ENCODE data around the gene SPIRE2. TPM values are rescaled to one million over a fixed set of nuclear protein-coding genes. Genes with fewer than 3 reads are reported as not detected.

SPIRE2 gene
- total and polyA plus RNA-seq, 9 of the 15 experiments (the other 6 are each of a cell fraction or from before 2014, with no cell fraction given): 0.70 to 7.5 (median 4.6) TPM

DNA sequence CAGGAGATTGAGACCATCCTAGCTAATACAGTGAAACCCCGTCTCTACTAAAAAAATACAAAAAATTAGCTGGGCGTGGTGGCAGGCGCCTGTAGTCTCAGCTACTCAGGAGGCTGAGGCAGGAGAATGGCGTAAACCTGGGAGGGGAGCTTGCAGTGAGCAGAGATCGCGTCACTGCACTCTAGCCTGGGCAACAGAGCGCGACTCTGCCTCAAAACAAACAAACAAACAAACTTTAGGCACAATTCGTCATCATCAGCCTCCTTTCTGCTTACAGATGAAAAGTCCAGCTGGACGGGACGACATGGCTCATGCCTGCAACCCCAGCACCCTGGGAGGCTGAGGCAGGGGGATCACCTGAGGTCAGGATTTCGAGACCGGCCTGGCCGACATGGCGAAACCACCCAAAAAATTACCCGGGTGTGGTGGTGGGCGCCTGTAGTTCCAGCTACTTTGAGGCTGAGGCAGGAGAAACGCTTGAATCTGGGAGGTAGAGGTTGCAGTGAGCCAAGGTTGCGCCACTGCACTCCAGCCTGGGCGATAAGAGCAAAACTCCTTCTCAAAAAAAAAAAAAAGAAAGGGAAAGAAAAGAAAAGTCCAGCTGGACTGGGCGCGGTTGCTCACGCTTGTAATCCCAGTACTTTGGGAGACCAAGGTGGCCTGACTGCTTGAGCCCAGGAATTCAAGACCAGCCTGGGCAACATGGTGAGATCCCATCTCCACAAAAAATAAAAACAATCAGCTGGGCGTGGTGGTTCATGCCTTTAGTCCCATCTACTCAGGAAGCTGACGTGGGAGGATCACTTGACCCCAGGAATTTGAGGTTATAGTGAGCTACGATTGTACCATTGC, 1.5 kb upstream of the SPIRE2 start (continued):
- TF ChIP-seq, protein P1, sequence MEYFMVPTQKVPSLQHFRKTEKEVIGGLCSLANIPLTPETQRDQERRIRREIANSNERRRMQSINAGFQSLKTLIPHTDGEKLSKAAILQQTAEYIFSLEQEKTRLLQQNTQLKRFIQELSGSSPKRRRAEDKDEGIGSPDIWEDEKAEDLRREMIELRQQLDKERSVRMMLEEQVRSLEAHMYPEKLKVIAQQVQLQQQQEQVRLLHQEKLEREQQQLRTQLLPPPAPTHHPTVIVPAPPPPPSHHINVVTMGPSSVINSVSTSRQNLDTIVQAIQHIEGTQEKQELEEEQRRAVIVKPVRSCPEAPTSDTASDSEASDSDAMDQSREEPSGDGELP (CRISPR knock-in tag; IDR thresholded peaks at IDR 0.05; ENCODE audit: borderline replicate concordance): peak; percentile 34; the same call in 1 of the 2 replicates
- no peak for TF ChIP-seq PML (IDR thresholded peaks at IDR 0.05; ENCODE audit: low read length)
- no peak for TF ChIP-seq YY1 (IDR thresholded peaks at IDR 0.05; ENCODE audit: borderline replicate concordance in 1 of 3, control insufficient read depth in 1 of 3, extremely low read depth in 1 of 3, insufficient read depth in 3 of 3, insufficient read length in 1 of 3, insufficient replicate concordance in 2 of 3, low read depth in 1 of 3, low read length in 2 of 3)

- DNase-seq (ENCODE audit: extremely low read depth in 1 of 4, low spot score in 3 of 4): peak in 2 of 4 experiments; percentile 42 to 55
- intact Hi-C loops (cut with micrococcal nuclease): loop anchor here (1.0 kb wide), 1 partner anchor 9 kb away; no protein-coding TSS in a partner anchor
- TF ChIP-seq ZNF212 (CRISPR knock-in tag; IDR thresholded peaks at IDR 0.05) (no peak), ZBTB26 (CRISPR knock-in tag; IDR thresholded peaks at IDR 0.05) (no peak), CHCHD3 (CRISPR knock-in tag; IDR thresholded peaks at IDR 0.05) (no peak), HOXB6 (CRISPR knock-in tag; IDR thresholded peaks at IDR 0.05; ENCODE audit: borderline replicate concordance) (no peak), TCF15 (CRISPR knock-in tag; IDR thresholded peaks at IDR 0.05) (no peak), FOXK2 (conservative IDR thresholded peaks at IDR 0.05 in 1 of 2, IDR thresholded peaks at IDR 0.05 in 1 of 2; ENCODE audit: low read depth in 2 of 2) (no peak), HMG20A (CRISPR knock-in tag; conservative IDR thresholded peaks at IDR 0.05) (no peak), ZNF263 (CRISPR knock-in tag; IDR thresholded peaks at IDR 0.05; ENCODE audit: borderline replicate concordance) (no peak; the same call in 1 of the 2 replicates), ZNF224 (CRISPR knock-in tag; IDR thresholded peaks at IDR 0.05) (no peak)
- TF ChIP-seq, protein P2, sequence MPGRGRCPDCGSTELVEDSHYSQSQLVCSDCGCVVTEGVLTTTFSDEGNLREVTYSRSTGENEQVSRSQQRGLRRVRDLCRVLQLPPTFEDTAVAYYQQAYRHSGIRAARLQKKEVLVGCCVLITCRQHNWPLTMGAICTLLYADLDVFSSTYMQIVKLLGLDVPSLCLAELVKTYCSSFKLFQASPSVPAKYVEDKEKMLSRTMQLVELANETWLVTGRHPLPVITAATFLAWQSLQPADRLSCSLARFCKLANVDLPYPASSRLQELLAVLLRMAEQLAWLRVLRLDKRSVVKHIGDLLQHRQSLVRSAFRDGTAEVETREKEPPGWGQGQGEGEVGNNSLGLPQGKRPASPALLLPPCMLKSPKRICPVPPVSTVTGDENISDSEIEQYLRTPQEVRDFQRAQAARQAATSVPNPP (IDR thresholded peaks at IDR 0.05; ENCODE audit: borderline replicate concordance, insufficient read depth, insufficient read length): no peak
Observed at GRCh38 chr16:89827383-89828198, 684 bp upstream of the SPIRE2 start.

More at GRCh38 chr16:89827383-89828198, 684 bp upstream of the SPIRE2 start:
- CTCF ChIA-PET (ENCODE audit: low intra/inter-chr PET ratio): no interaction called here
- ATAC-seq (peak; percentile 70), FAIRE-seq (peak; percentile 78)
- H3K4me1 ChIP-seq (replicated peaks in 1 of 2; ENCODE audit: control insufficient read depth in 2 of 2, insufficient read depth in 2 of 2, low read length in 2 of 2): peaks cover 9 to 43% of the 10 kb centered on the region in 2 experiments
- 0 out of 2 replicates have a peak, but pooled peaks cover 6% of the 10 kb centered on the region for H4K20me1 ChIP-seq (replicated peaks; ENCODE audit: control insufficient read depth, insufficient read depth, low read length)
- H3K9me1 ChIP-seq (ENCODE audit: control insufficient read depth, insufficient read depth, low read length): no peaks in the 10 kb centered on the region
- H3K27ac ChIP-seq (ENCODE audit: extremely low read depth, low read depth, low read length): peak overlapping the region; percentile 78
- WGBS (ENCODE audit: insufficient coverage, low coverage, missing lambda C conversion rate): 9% methylated on average over 26 of the region's 43 CpGs
- POLR2A ChIA-PET: interaction anchor here (0.5 to 1.6 kb wide), 5 partner anchors 9 to 46 kb away, joined by 3 to 5 read pairs (median 3); partner anchors contain the start of gene TCF25
- peak overlapping the region; percentile 48 to 94 for H3K9ac ChIP-seq (ENCODE audit: insufficient read depth in 1 of 2, low read depth in 2 of 2, low read length in 2 of 2)
- peak overlapping the region; percentile 65 for H2AFZ ChIP-seq (ENCODE audit: low read depth, low read length)
- H3K4me2 ChIP-seq (ENCODE audit: insufficient read depth, low read length): peak overlapping the region; percentile 71
- H3K36me3 ChIP-seq (ENCODE audit: control insufficient read depth, insufficient read depth, low read length): no peaks in the 10 kb centered on the region
- in situ Hi-C loops (cut with MboI): no loop called here
- H3K9me3 ChIP-seq (replicated peaks; ENCODE audit: control insufficient read depth, insufficient read depth, low read depth, low read length): no peaks in the 10 kb centered on the region
- H3K4me3 ChIP-seq: peak overlapping the region; percentile 53
- no peaks in the 10 kb centered on the region for H3K79me2 ChIP-seq (ENCODE audit: control insufficient read depth, insufficient read depth, low read length)
- no TSS peak for BruUV-seq (replicated peaks)
- no peaks in the 10 kb centered on the region for H3K27me3 ChIP-seq (ENCODE audit: control insufficient read depth in 2 of 2, insufficient read depth in 2 of 2, low read length in 2 of 2)

All from K562 (cell line).